B cell (primary cell): ENCODE data around the gene HIRA. TPM values are rescaled to one million over a fixed set of nuclear protein-coding genes. Genes with fewer than 3 reads are reported as not detected.

Source experiments
- ATAC-seq: fragments of 200-7000 bp; cut with Tn5 transposase; one replicate; pipeline ENCODE4 v1.10.0; 2021; ENCODE audit warnings: low read depth, mild to moderate bottlenecking, moderate number of reproducible peaks, moderate library complexity
- CTCF ChIA-PET: fragments of 350-600 bp; sonication (Branson Sonifier 250); formaldehyde crosslinking; loops from one replicate; lab custom pipeline; 2021; ENCODE audit warnings: antibody characterized with exemption, inconsistent platforms; lab: Charles Lee
- POLR2A ChIA-PET: fragments of 350-600 bp; sonication (Branson Sonifier 250); formaldehyde crosslinking; loops from one replicate; lab custom pipeline; 2021; ENCODE audit warnings: antibody characterized with exemption; lab: Charles Lee
- DNase-seq: peaks from one replicate; pipeline ENCODE4 v3.0.0; 2013
- H2AFZ ChIP-seq: 2 replicates; pipeline ENCODE4 v1.6.1; 2012; ENCODE audit warnings: mild to moderate bottlenecking, low read depth, low read length; ENCODE audit not compliant: insufficient read depth, poor library complexity, severe bottlenecking
- H3K27ac ChIP-seq, 2 donors: 1 replicate in 1 of 2; 2 replicates in 1 of 2; pipeline ENCODE4 v1.5.1; 2012 to 2013; ENCODE audit warnings: low read length in 2 of 2, mild to moderate bottlenecking in 2 of 2, moderate library complexity in 1 of 2
- H3K27me3 ChIP-seq, 4 experiments: fragments of 200-600 bp in 1 of 4; sonication (generic) in 1 of 4; replicated peaks in 1 of 4; 1 replicate in 2 of 4; 2 replicates in 2 of 4; pipeline versions ENCODE4 v1.6.1 to v1.7.0; 2013 to 2016; ENCODE audit warnings: low read length in 3 of 4, mild to moderate bottlenecking in 2 of 4, mixed read lengths in 1 of 4, moderate library complexity in 1 of 4; ENCODE audit not compliant: insufficient read depth in 4 of 4, control insufficient read depth in 3 of 4; ENCODE audit errors: control extremely low read depth in 1 of 4
- H3K36me3 ChIP-seq, 2 experiments: replicated peaks in 1 of 2; 1 replicate in 1 of 2; 2 replicates in 1 of 2; pipeline versions ENCODE4 v1.6.1 to v1.7.1; 2013; ENCODE audit warnings: low read length in 1 of 2; ENCODE audit not compliant: insufficient read depth in 2 of 2, control insufficient read depth in 1 of 2; ENCODE audit errors: control extremely low read depth in 1 of 2, extremely low read depth in 1 of 2
- H3K4me1 ChIP-seq, 2 donors: fragments of 200-600 bp in 1 of 2; sonication (generic) in 1 of 2; 1 replicate in 1 of 2; 2 replicates in 1 of 2; pipeline versions ENCODE4 v1.5.1 to v1.6.1; 2013 to 2017; ENCODE audit warnings: low read length in 2 of 2; ENCODE audit not compliant: control insufficient read depth in 2 of 2, insufficient read depth in 2 of 2
- H3K4me2 ChIP-seq: replicated peaks from 2 replicates; pipeline ENCODE3; 2012; ENCODE audit warnings: mild to moderate bottlenecking, low read depth, low read length; ENCODE audit not compliant: poor library complexity, severe bottlenecking
- H3K4me3 ChIP-seq, 5 experiments: fragments of 200-600 bp in 1 of 5; sonication (generic) in 1 of 5; 1 replicate in 3 of 5; 2 replicates in 2 of 5; pipeline versions ENCODE4 v1.5.1 to v1.7.0; 2011 to 2016; ENCODE audit warnings: low read length in 4 of 5, mild to moderate bottlenecking in 4 of 5, low read depth in 2 of 5, control low read depth in 1 of 5, moderate library complexity in 1 of 5; ENCODE audit not compliant: insufficient read depth in 1 of 5; ENCODE audit errors: control extremely low read depth in 1 of 5, extremely low read depth in 1 of 5
- H3K79me2 ChIP-seq: fragments of 200-600 bp; sonication (generic); one replicate; pipeline ENCODE4 v1.6.0; 2016; ENCODE audit warnings: low read length; ENCODE audit not compliant: control insufficient read depth, insufficient read depth
- H3K9ac ChIP-seq: fragments of 200-600 bp; sonication (generic); 2 replicates; pipeline ENCODE4 v1.6.1; 2017; ENCODE audit warnings: mild to moderate bottlenecking, low read length, moderate library complexity
- H3K9me3 ChIP-seq, 3 donors: one replicate each; pipeline versions ENCODE4 v1.6.1 to v1.7.1; 2013; ENCODE audit warnings: low read length in 2 of 3; ENCODE audit not compliant: control insufficient read depth in 2 of 3, insufficient read depth in 1 of 3; ENCODE audit errors: control extremely low read depth in 1 of 3
- H4K20me1 ChIP-seq: 2 replicates; pipeline ENCODE4 v1.6.0; 2012; ENCODE audit warnings: mild to moderate bottlenecking, low read length; ENCODE audit not compliant: insufficient read depth, control insufficient read depth, poor library complexity, severe bottlenecking
- H3K27ac Mint-ChIP-seq: one replicate; pipeline ENCODE4 v1.8.0; 2021; ENCODE audit warnings: mixed read lengths
- H3K27me3 Mint-ChIP-seq: one replicate; pipeline ENCODE4 v1.8.0; 2021; ENCODE audit warnings: mixed read lengths
- H3K4me1 Mint-ChIP-seq: one replicate; pipeline ENCODE4 v1.8.0; 2021; ENCODE audit warnings: mixed read lengths
- H3K4me3 Mint-ChIP-seq: one replicate; pipeline ENCODE4 v1.8.0; 2021; ENCODE audit warnings: mixed read lengths
- H3K9me3 Mint-ChIP-seq: one replicate; pipeline ENCODE4 v1.8.0; 2022; ENCODE audit warnings: mixed read lengths; ENCODE audit not compliant: insufficient read depth
- EZH2 ChIP-seq: IDR thresholded peaks from 2 replicates; pipeline ENCODE4 v1.6.1; 2012; ENCODE audit warnings: borderline replicate concordance, low read depth, mild to moderate bottlenecking, moderate library complexity, low read length; ENCODE audit not compliant: insufficient read depth, poor library complexity, severe bottlenecking
- WGBS: methylation state at CpG from one replicate; pipeline ENCODE4 v1.1.5; 2013; ENCODE audit warnings: missing lambda C conversion rate; ENCODE audit not compliant: insufficient coverage; 5-methylcytosine and 5-hydroxymethylcytosine counted together
- intact Hi-C: fragments of 100-400 bp; cut with micrococcal nuclease; formaldehyde crosslinking; loops from one replicate; pipeline ENCODE4 v1.10.0; 2022
- polyA plus RNA-seq: library from polyadenylated mRNA; depleted of rRNA; stranded (reverse); fragments of >200 nt; gene quantifications from 2 replicates; pipeline ENCODE4 v1.2.3, GENCODE V29; 2012
- total RNA-seq, 2 donors: library from RNA; stranded (reverse); fragments of 120-200 nt in 1 of 2; gene quantifications; 1 replicate in 1 of 2; 2 replicates in 1 of 2; pipeline versions ENCODE4 v1.2.3 to v1.2.4, GENCODE V29; 2013 to 2022
- TF ChIP-seq, protein P1 (sequence below): fragments of 200-600 bp; IDR thresholded peaks from one replicate; pipeline ENCODE4 v1.8.0; 2022; ENCODE audit warnings: antibody characterized with exemption, mild to moderate bottlenecking

The HIRA gene
- total and polyA plus RNA-seq, 2 donors (not counting 1 experiment from before 2014, with no cell fraction given), result 28.3 to 34.5 TPM

DNA sequence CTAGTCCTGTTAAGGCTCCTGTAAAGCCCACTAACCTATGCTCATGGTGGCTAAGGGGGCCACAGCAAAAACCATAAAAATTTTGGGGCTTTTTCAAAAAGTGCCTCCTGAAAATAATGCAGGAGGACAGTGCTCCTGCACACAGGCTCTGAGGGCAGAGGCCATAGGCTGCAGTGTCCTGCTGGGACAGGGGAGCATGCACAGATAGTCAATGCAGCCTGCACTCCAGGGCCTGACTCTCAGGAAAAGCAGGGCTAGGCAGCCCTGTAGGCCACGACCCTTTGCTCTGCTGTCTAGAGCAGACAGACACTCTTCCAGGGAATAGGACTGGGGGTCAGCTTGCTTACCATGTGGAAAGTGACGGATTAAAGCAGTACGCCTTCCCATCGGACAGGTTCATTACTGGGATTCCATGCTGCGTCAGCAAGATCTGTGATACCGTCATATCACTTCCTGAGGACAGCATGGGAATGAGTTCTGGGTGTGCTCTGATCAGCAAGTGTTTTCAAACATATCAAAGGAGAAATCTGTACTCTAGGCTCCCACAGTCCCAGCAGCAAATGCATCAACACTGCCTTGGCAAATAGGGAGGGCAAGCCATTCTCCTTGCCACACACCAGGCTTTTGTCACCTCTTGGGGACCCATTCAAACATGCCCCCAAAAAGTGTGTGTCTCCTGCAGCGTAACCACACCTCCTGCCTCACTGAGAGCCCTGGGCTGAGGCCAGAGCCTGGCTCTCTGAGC is 75.9 kb downstream of the HIRA start:
- Mint-ChIP-seq H3K27ac (peak overlapping the region; percentile 20), H3K4me3 (no peak overlapping the region), H3K9me3 (no peaks in the 10 kb centered on the region), H3K4me1 (peaks cover 27% of the 10 kb centered on the region), H3K27me3 (no peaks in the 10 kb centered on the region)
- ChIA-PET CTCF (no interaction called here), POLR2A (no interaction called here)
- WGBS, result 99% methylated on average over 5 of the region's 7 CpGs
- Histone ChIP-seq H3K27ac (no peak overlapping the region), H3K79me2 (peaks cover 46% of the 10 kb centered on the region), H3K9me3 (no peaks in the 10 kb centered on the region), H3K27me3 (no peaks in the 10 kb centered on the region), H4K20me1 (no peaks in the 10 kb centered on the region), H3K9ac (no peak overlapping the region), H3K4me2 (no peak overlapping the region), H3K36me3 (peaks cover 0 to 99% of the 10 kb centered on the region in 2 experiments), H3K4me1 (peaks cover 21 to 24% of the 10 kb centered on the region in 2 donors), H2AFZ (no peak overlapping the region), H3K4me3 (no peak overlapping the region)
- no peak for DNase-seq
- intact Hi-C loops, result no loop called here
- ATAC-seq, result no peak
- no peak for TF ChIP-seq EZH2
- TF ChIP-seq, protein P1, sequence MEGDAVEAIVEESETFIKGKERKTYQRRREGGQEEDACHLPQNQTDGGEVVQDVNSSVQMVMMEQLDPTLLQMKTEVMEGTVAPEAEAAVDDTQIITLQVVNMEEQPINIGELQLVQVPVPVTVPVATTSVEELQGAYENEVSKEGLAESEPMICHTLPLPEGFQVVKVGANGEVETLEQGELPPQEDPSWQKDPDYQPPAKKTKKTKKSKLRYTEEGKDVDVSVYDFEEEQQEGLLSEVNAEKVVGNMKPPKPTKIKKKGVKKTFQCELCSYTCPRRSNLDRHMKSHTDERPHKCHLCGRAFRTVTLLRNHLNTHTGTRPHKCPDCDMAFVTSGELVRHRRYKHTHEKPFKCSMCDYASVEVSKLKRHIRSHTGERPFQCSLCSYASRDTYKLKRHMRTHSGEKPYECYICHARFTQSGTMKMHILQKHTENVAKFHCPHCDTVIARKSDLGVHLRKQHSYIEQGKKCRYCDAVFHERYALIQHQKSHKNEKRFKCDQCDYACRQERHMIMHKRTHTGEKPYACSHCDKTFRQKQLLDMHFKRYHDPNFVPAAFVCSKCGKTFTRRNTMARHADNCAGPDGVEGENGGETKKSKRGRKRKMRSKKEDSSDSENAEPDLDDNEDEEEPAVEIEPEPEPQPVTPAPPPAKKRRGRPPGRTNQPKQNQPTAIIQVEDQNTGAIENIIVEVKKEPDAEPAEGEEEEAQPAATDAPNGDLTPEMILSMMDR, result no peak

DNA sequence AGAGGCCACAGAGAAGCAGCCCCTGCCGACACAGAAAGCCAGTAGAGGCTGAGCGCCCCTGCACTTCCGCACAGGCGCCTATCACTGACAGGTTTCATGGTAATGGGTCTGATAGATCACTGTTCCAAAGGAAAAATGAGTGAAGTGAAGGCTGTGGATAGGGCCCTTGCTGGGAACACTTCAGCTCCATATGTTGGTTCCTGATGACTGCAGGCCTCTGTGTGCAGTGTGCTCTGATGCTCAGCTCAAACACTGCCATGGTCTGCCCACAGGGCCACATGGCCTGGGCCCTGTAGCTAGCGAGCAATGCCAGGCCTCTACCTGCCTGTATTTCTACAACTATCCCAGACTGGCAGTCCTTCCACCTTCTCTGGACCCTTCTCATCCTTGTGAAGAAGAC is 77.3 kb downstream of the HIRA start:
- ATAC-seq, result no peak
- H3K79me2 ChIP-seq, result peaks cover 32% of the 10 kb centered on the region
- H3K27ac Mint-ChIP-seq, result no peak overlapping the region
- H2AFZ ChIP-seq, result no peak overlapping the region
- H3K4me2 ChIP-seq, result no peak overlapping the region
- no peak overlapping the region for H3K4me3 Mint-ChIP-seq
- no peaks in the 10 kb centered on the region for H3K27me3 Mint-ChIP-seq
- H3K4me1 Mint-ChIP-seq, result peaks cover 14% of the 10 kb centered on the region
- no peaks in the 10 kb centered on the region for H3K9me3 Mint-ChIP-seq
- intact Hi-C loops, result no loop called here
- H3K4me1 ChIP-seq, result peaks cover 7 to 10% of the 10 kb centered on the region in 2 donors
- DNase-seq, result no peak
- H3K9ac ChIP-seq, result no peak overlapping the region
- no peak overlapping the region for H3K27ac ChIP-seq
- no peak overlapping the region for H3K4me3 ChIP-seq
- H4K20me1 ChIP-seq, result no peaks in the 10 kb centered on the region
- H3K9me3 ChIP-seq, result peaks cover 0 to under 1% (median 0%) of the 10 kb centered on the region in 3 donors
- ChIA-PET POLR2A (no interaction called here), CTCF (no interaction called here)
- H3K36me3 ChIP-seq, result peaks cover 0 to 99% of the 10 kb centered on the region in 2 experiments
- TF ChIP-seq, protein P1, result no peak
- no peak for TF ChIP-seq EZH2
- H3K27me3 ChIP-seq, result no peaks in the 10 kb centered on the region
- WGBS, result 98% methylated on average over 5 of the region's 5 CpGs
